C4-2B (cell line): ENCODE results near the gene OPCML.

Experiments used
- CTCF ChIP-seq: fragments of 450-650 bp; conservative IDR thresholded peaks from 2 replicates; pipeline ENCODE4 v1.5.1; 2017; ENCODE audit warnings: mild to moderate bottlenecking
- ZFX ChIP-seq: fragments of 450-650 bp; IDR thresholded peaks from 2 replicates; pipeline ENCODE4 v1.6.1; 2017

GRCh38 chr11:132743601-132744000 lies 788.7 kb downstream of the OPCML start:
- TF ChIP-seq CTCF = no peak
- no peak for TF ChIP-seq ZFX
